ENCODE measurements around the gene DLX2. TPM values are rescaled to one million over a fixed set of nuclear protein-coding genes. Genes with fewer than 3 reads are reported as not detected.
A peak's percentile ranks its signal among the peaks of the same experiment; 100 is the strongest.

DLX2 gene
- total and polyA plus RNA-seq, 2 of the 13 experiments (the other 11 are each of a cell fraction or from before 2014, with no cell fraction given): 0.07 to 0.15 TPM

DNA sequence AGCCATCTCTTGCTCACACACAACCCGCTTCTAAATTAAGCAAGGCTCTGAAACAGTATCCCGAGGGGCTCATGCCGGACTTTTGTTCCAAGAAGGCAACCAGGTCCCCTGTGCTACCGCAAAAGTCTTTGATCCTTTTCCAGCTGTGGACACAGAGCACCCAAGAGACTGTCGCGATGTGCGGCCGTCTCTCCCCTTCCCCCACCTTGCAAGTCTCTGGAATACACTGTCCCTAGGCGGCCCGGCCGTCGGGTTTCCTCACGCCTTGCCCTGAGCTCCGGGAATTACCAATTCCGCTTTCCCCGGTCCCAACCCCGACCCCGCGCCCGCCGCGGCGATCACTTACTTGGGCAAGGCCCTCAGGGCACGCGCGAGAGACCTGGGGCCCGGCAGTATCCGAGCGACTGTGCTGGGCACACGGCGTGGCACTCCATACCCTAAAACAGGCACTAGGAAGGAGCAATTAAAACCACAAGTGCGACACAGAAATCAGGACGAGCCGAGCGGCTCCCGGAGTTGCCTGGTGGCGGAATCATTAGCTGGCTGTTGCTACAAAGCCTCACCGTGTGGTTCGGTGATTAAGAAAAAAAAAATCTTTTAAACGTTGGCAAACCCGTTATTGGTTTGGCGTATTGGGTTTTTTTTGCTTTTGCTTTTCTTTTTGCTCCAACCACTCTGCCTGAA is 19.6 kb downstream of the DLX2 start (continued):
- TF ChIP-seq, protein P1, sequence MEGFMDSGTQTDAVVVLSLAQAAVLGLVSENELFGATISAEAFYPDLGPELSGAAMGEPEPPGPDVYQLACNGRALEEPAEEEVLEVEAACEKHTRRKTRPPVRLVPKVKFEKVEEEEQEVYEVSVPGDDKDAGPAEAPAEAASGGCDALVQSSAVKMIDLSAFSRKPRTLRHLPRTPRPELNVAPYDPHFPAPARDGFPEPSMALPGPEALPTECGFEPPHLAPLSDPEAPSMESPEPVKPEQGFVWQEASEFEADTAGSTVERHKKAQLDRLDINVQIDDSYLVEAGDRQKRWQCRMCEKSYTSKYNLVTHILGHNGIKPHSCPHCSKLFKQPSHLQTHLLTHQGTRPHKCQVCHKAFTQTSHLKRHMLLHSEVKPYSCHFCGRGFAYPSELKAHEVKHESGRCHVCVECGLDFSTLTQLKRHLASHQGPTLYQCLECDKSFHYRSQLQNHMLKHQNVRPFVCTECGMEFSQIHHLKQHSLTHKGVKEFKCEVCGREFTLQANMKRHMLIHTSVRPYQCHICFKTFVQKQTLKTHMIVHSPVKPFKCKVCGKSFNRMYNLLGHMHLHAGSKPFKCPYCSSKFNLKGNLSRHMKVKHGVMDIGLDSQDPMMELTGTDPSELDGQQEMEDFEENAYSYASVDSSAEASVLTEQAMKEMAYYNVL (CRISPR knock-in tag; IDR thresholded peaks at IDR 0.05; ENCODE audit: borderline replicate concordance): no peak
- TF ChIP-seq IKZF4 (CRISPR knock-in tag; IDR thresholded peaks at IDR 0.05; ENCODE audit: borderline replicate concordance, low read depth, not compliant biosample characterization) (no peak), ZNF260 (CRISPR knock-in tag; IDR thresholded peaks at IDR 0.05; ENCODE audit: borderline replicate concordance, low read depth) (no peak), RCOR2 (CRISPR knock-in tag; IDR thresholded peaks at IDR 0.05) (no peak), IRX3 (CRISPR knock-in tag; IDR thresholded peaks at IDR 0.05; ENCODE audit: borderline replicate concordance, low read depth) (no peak), ZNF282 (IDR thresholded peaks at IDR 0.05; ENCODE audit: partially characterized antibody) (no peak), GFI1 (CRISPR knock-in tag; IDR thresholded peaks at IDR 0.05; ENCODE audit: borderline replicate concordance) (no peak), ZBTB21 (CRISPR knock-in tag; IDR thresholded peaks at IDR 0.05) (no peak), KMT2A (CRISPR knock-in tag; IDR thresholded peaks at IDR 0.05) (no peak), KDM5B (CRISPR knock-in tag; IDR thresholded peaks at IDR 0.05; ENCODE audit: borderline replicate concordance) (peak; percentile 27; the same call in 1 of the 2 replicates), ZNF460 (CRISPR knock-in tag; IDR thresholded peaks at IDR 0.05; ENCODE audit: borderline replicate concordance) (no peak), CC2D1A (CRISPR knock-in tag; IDR thresholded peaks at IDR 0.05) (no peak), KLF6 (CRISPR knock-in tag; IDR thresholded peaks at IDR 0.05) (no peak), ZSCAN25 (CRISPR knock-in tag; IDR thresholded peaks at IDR 0.05) (no peak), ZSCAN29 (CRISPR knock-in tag; conservative IDR thresholded peaks at IDR 0.05) (no peak), HOXA3 (CRISPR knock-in tag; IDR thresholded peaks at IDR 0.05) (no peak), ZSCAN12 (CRISPR knock-in tag; IDR thresholded peaks at IDR 0.05) (no peak), ZNF329 (CRISPR knock-in tag; IDR thresholded peaks at IDR 0.05; ENCODE audit: low read depth) (no peak)
- TF ChIP-seq, protein P2, sequence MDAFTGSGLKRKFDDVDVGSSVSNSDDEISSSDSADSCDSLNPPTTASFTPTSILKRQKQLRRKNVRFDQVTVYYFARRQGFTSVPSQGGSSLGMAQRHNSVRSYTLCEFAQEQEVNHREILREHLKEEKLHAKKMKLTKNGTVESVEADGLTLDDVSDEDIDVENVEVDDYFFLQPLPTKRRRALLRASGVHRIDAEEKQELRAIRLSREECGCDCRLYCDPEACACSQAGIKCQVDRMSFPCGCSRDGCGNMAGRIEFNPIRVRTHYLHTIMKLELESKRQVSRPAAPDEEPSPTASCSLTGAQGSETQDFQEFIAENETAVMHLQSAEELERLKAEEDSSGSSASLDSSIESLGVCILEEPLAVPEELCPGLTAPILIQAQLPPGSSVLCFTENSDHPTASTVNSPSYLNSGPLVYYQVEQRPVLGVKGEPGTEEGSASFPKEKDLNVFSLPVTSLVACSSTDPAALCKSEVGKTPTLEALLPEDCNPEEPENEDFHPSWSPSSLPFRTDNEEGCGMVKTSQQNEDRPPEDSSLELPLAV (CRISPR knock-in tag; conservative IDR thresholded peaks at IDR 0.05; ENCODE audit: low read depth): no peak
- TF ChIP-seq, protein P3, sequence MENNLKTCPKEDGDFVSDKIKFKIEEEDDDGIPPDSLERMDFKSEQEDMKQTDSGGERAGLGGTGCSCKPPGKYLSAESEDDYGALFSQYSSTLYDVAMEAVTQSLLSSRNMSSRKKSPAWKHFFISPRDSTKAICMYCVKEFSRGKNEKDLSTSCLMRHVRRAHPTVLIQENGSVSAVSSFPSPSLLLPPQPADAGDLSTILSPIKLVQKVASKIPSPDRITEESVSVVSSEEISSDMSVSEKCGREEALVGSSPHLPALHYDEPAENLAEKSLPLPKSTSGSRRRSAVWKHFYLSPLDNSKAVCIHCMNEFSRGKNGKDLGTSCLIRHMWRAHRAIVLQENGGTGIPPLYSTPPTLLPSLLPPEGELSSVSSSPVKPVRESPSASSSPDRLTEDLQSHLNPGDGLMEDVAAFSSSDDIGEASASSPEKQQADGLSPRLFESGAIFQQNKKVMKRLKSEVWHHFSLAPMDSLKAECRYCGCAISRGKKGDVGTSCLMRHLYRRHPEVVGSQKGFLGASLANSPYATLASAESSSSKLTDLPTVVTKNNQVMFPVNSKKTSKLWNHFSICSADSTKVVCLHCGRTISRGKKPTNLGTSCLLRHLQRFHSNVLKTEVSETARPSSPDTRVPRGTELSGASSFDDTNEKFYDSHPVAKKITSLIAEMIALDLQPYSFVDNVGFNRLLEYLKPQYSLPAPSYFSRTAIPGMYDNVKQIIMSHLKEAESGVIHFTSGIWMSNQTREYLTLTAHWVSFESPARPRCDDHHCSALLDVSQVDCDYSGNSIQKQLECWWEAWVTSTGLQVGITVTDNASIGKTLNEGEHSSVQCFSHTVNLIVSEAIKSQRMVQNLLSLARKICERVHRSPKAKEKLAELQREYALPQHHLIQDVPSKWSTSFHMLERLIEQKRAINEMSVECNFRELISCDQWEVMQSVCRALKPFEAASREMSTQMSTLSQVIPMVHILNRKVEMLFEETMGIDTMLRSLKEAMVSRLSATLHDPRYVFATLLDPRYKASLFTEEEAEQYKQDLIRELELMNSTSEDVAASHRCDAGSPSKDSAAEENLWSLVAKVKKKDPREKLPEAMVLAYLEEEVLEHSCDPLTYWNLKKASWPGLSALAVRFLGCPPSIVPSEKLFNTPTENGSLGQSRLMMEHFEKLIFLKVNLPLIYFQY (CRISPR knock-in tag; IDR thresholded peaks at IDR 0.05; ENCODE audit: borderline replicate concordance): no peak
- TF ChIP-seq, protein P4, sequence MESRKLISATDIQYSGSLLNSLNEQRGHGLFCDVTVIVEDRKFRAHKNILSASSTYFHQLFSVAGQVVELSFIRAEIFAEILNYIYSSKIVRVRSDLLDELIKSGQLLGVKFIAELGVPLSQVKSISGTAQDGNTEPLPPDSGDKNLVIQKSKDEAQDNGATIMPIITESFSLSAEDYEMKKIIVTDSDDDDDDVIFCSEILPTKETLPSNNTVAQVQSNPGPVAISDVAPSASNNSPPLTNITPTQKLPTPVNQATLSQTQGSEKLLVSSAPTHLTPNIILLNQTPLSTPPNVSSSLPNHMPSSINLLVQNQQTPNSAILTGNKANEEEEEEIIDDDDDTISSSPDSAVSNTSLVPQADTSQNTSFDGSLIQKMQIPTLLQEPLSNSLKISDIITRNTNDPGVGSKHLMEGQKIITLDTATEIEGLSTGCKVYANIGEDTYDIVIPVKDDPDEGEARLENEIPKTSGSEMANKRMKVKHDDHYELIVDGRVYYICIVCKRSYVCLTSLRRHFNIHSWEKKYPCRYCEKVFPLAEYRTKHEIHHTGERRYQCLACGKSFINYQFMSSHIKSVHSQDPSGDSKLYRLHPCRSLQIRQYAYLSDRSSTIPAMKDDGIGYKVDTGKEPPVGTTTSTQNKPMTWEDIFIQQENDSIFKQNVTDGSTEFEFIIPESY (CRISPR knock-in tag; IDR thresholded peaks at IDR 0.05): peak; percentile 8; the same call in 1 of the 2 replicates
